ENCODE measurements around the gene AGBL1.

Gene AGBL1

GRCh38 chr15:86603466-86603865, 523.8 kb downstream of the AGBL1 start:
- H3K27me3 ChIP-seq (ENCODE audit: insufficient read depth, poor library complexity, severe bottlenecking): no peaks in the 10 kb centered on the region
- no peak for TF ChIP-seq CTCF (IDR thresholded peaks at IDR 0.05; ENCODE audit: insufficient read depth, low read length)
- TF ChIP-seq POLR2AphosphoS5 (IDR thresholded peaks at IDR 0.05; ENCODE audit: low read depth): no peak
- no peak for TF ChIP-seq GABPA (IDR thresholded peaks at IDR 0.05; ENCODE audit: low read depth)
- TF ChIP-seq SPI1 (IDR thresholded peaks at IDR 0.05; ENCODE audit: borderline replicate concordance, low read depth): no peak
- no peak for TF ChIP-seq REST (IDR thresholded peaks at IDR 0.05; ENCODE audit: insufficient replicate concordance, low read depth)
- DNase-seq (ENCODE audit: low read depth in 1 of 2, low spot score in 1 of 2): no peak
- no peak overlapping the region for H3K4me3 ChIP-seq (replicated peaks; ENCODE audit: insufficient read depth, low read length)
- no peak overlapping the region for H3K27ac ChIP-seq (replicated peaks)

GRCh38 chr15:86608461-86609205, 529.0 kb downstream of the AGBL1 start:
- no peaks in the 10 kb centered on the region for H3K27me3 ChIP-seq (ENCODE audit: insufficient read depth, poor library complexity, severe bottlenecking)
- H3K27ac ChIP-seq (replicated peaks): no peak overlapping the region
- no peak for DNase-seq (ENCODE audit: low read depth in 1 of 2, low spot score in 1 of 2)
- TF ChIP-seq REST (IDR thresholded peaks at IDR 0.05; ENCODE audit: insufficient replicate concordance, low read depth): no peak
- no peak overlapping the region for H3K4me3 ChIP-seq (replicated peaks; ENCODE audit: insufficient read depth, low read length)

- no peak for DNase-seq (ENCODE audit: low read depth in 1 of 2, low spot score in 1 of 2)
- TF ChIP-seq CTCF (IDR thresholded peaks at IDR 0.05; ENCODE audit: insufficient read depth, low read length) (no peak), REST (IDR thresholded peaks at IDR 0.05; ENCODE audit: insufficient replicate concordance, low read depth) (no peak), SPI1 (IDR thresholded peaks at IDR 0.05; ENCODE audit: borderline replicate concordance, low read depth) (no peak), GABPA (IDR thresholded peaks at IDR 0.05; ENCODE audit: low read depth) (no peak), POLR2AphosphoS5 (IDR thresholded peaks at IDR 0.05; ENCODE audit: low read depth) (no peak)
Measured at GRCh38 chr15:86609275-86609674, 529.6 kb downstream of the AGBL1 start.

More at GRCh38 chr15:86609275-86609674, 529.6 kb downstream of the AGBL1 start:
- Histone ChIP-seq H3K4me3 (replicated peaks; ENCODE audit: insufficient read depth, low read length) (no peak overlapping the region), H3K27me3 (ENCODE audit: insufficient read depth, poor library complexity, severe bottlenecking) (no peaks in the 10 kb centered on the region), H3K27ac (replicated peaks) (no peak overlapping the region)

Measured in HL-60 (cell line).